ENCODE data around the gene C1QTNF12. TPM values are rescaled to one million over a fixed set of nuclear protein-coding genes. Genes with fewer than 3 reads are reported as not detected.

Gene C1QTNF12
- total RNA-seq, 3 donors from 2014 or later = 2.0 TPM; not detected in 2

- DNase-seq (ENCODE audit: low spot score in 2 of 2) = no peak
- Histone ChIP-seq H3K36me3 (no peaks in the 10 kb centered on the region), H3K4me3 (no peak overlapping the region), H3K27me3 (no peaks in the 10 kb centered on the region), H3K27ac (no peak overlapping the region), H3K9me3 (no peaks in the 10 kb centered on the region), H3K4me1 (no peaks in the 10 kb centered on the region)
- TF ChIP-seq CTCF (IDR thresholded peaks at IDR 0.05) (no peak), POLR2AphosphoS5 (IDR thresholded peaks at IDR 0.05) (no peak), POLR2A (IDR thresholded peaks at IDR 0.05) (no peak)
- intact Hi-C loops (cut with DNase I; ENCODE audit: low total_unique reads) = no loop called here
Observed at GRCh38 chr1:1202831-1203560, 43.5 kb downstream of the C1QTNF12 start.

DNA sequence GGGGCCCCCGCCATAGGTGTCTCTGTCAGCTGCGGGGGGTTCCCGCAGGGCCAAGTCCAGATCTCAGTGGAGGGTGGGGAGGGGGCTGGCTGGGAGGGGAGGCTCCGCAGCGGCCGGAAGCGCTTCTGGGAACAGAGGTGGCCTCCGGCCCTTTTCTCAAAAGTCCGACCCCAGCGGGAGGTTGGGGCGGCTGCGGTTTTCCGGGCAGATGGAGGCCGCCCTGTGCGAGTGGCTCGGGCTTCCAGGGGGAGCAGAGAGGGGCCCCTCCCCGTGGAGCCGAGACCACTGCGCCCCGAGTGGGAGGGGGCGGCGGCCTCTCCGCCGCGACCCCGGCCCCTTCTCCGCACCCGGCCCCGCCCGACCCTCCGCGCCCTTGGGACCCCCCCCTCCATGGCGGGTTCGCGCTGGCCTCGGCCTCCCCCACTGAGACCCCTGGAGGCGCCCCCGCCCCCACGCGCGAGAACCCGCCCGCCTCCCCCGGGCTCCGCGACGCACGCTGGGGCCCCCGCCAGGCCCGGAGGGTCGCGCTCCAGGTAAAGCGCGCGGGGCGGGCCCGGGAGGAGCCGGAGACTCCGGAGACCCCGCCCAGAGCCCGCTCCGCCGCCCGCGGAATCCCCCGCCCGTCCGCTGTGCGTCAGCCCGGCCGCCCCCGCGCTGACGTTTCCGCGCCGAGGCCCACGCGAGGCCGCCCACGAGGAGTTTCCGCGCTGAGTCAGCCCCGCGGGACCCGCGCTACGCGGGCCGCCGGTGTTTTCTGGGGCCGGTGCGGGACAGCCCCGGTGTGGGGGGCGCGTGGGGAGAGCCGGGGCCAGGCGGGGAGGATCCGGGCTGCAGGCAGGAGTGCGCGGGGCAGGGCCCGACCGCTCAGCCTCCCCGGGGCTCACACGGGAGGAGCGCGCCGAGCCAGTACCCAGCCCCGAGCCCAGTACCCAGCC, 45.4 kb downstream of the C1QTNF12 start:
- Histone ChIP-seq H3K4me3 (peak overlapping the region; percentile 34 to 76 (median 63)), H3K9me3 (no peaks in the 10 kb centered on the region), H3K27me3 (no peaks in the 10 kb centered on the region), H3K27ac (peak overlapping the region; percentile 54 to 67), H3K36me3 (no peaks in the 10 kb centered on the region), H3K4me1 (no peaks in the 10 kb centered on the region)
- no peak for TF ChIP-seq CTCF (IDR thresholded peaks at IDR 0.05)
- peak in 1 of 3 donors; percentile 17 for TF ChIP-seq POLR2AphosphoS5 (IDR thresholded peaks at IDR 0.05)
- TF ChIP-seq POLR2A (IDR thresholded peaks at IDR 0.05) = no peak
- DNase-seq (ENCODE audit: low spot score in 2 of 2) = no peak
- intact Hi-C loops (cut with DNase I; ENCODE audit: low total_unique reads) = no loop called here

GRCh38 chr1:1199961-1200875, 46.3 kb downstream of the C1QTNF12 start:
- TF ChIP-seq CTCF (IDR thresholded peaks at IDR 0.05) (no peak), POLR2A (IDR thresholded peaks at IDR 0.05) (no peak), POLR2AphosphoS5 (IDR thresholded peaks at IDR 0.05) (no peak)
- no peaks in the 10 kb centered on the region for H3K36me3 ChIP-seq
- peak overlapping the region; percentile 34 to 76 (median 63) for H3K4me3 ChIP-seq
- intact Hi-C loops (cut with DNase I; ENCODE audit: low total_unique reads) = no loop called here
- peak overlapping the region; percentile 54 to 67 for H3K27ac ChIP-seq
- no peaks in the 10 kb centered on the region for H3K27me3 ChIP-seq
- H3K4me1 ChIP-seq = no peaks in the 10 kb centered on the region
- peaks cover 0 to 4% of the 10 kb centered on the region in 2 donors for H3K9me3 ChIP-seq
- DNase-seq (ENCODE audit: low spot score in 2 of 2) = no peak

DNA sequence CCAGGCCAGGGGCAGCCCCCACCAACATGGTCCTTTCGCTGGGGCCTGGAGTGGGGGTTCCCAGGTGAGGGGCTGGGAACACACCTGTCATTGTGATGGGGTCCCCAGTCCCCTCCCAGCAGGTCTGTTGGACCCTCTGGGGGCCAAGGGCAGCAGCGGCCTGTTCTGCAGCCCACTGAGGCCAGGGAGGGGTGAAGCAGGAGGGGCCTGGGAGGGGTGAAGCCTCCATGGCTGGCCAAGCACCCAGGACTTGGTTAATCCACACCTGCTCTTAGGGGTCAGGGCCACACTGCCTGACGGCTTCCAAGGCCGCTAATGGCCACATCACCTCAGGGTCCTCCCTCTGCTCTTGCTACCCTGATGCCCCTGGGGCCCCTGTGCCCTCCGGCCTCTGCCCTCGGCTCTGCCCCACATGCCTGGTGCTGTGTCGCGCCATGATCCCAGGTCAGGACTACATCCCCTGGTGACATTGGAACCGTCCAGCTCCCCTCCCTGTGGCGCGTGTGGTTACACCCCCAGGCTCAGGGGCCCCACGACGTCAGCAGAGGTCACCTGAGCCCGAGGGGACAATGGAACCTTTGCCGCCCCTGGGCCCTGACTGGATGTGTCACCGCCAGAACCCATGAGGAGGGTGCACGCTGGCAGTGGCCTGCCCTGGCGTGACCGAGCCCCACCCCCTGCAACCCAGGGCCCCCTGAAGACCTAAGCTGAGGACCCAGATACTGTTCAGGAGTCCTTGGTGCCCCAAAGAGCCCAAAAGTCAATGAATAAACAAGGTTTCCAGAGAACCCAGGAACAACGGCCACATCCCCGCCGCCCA, 47.2 kb downstream of the C1QTNF12 start:
- Histone ChIP-seq H3K27ac (no peak overlapping the region), H3K4me1 (no peaks in the 10 kb centered on the region), H3K9me3 (peaks cover 0 to 4% of the 10 kb centered on the region in 2 donors), H3K4me3 (no peak overlapping the region), H3K27me3 (no peaks in the 10 kb centered on the region), H3K36me3 (no peaks in the 10 kb centered on the region)
- DNase-seq (ENCODE audit: low spot score in 2 of 2) = no peak
- TF ChIP-seq POLR2AphosphoS5 (IDR thresholded peaks at IDR 0.05) (no peak), CTCF (IDR thresholded peaks at IDR 0.05) (no peak), POLR2A (IDR thresholded peaks at IDR 0.05) (no peak)
- intact Hi-C loops (cut with DNase I; ENCODE audit: low total_unique reads) = no loop called here

Data from breast epithelium (tissue), 4 donors.